T-helper 1 cell (primary cell): Measurements from ENCODE around the gene LSR.

Experiments
- DNase-seq, 5 donors: peaks; one replicate each; pipeline ENCODE4 v3.0.0-alpha.2; 2012 to 2020

LSR gene

DNA sequence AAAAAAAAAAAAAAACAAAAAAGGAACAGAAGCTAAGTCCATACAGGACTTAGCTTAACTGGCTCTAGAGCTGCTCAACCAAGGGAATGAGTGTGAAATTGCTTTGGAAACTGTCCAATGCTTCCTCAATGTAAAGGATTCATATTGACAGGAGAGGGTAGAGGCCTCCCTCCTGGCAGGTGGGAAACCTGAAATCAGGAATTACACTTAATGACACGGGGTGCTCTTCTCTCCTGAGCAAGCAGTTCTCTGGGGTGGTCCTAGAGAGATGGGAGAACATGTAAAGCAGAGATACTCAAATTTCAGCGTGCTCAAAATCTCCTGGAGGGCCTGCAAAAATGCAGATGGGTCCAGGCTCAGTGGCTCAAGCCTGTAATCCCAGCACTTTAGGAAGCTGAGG, 39.5 kb downstream of the LSR start:
- DNase-seq = no peak

- no peak for DNase-seq
Measured at GRCh38 chr19:35288906-35289305, 40.1 kb downstream of the LSR start.

GRCh38 chr19:35290381-35291127, 41.8 kb downstream of the LSR start:
- DNase-seq = no peak

DNA sequence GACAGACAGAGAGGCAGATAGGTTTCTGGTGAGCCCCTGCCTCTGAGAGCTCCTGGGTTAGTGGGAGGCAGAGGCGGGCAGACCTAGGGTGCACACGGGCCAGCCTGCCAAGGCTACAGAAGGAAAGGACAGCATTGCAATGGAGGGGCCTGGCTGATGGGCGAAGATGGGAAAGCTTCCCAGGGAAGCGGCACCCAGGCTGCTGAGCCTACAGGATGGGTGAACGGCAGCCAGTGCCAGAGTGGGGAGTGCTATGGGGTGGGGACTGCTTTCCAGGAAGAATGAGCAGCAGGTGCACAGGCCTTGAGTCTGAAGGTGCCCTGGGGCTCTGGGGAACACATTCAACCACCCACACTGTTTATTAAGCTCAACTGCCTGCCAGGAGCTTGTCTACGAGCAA, 42.5 kb downstream of the LSR start:
- no peak for DNase-seq

DNA sequence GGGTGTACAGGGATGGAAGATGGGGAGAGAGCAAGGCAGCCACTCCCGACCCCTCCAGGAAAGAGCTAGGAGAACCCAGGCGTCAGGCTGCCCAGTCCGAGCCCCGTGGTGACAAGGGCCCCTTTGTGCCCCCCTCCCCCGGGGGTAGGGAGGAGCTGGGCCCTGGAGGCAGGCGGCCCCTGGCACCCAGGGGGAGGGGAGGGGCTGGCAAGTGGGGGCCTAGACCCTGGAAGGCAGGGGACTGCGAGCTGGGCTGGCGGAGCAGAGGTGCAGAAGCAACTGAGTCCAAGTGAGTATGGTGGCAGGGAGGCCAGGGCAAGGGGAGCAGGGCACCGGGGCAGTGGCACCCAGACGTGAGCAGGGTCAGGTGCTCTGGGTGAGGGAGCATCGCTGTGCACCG, 43.1 kb downstream of the LSR start, which contains the start of gene MAG:
Gene MAG (plus strand): TSS at position 246 of the 400 bp plus-strand sequence. CDS start 3,248 bp downstream, outside the sequence.
- DNase-seq = no peak

- no peak for DNase-seq
Measured at GRCh38 chr19:35292421-35293362, 43.9 kb downstream of the LSR start.

GRCh38 chr19:35293363-35293739, 44.5 kb downstream of the LSR start:
- no peak for DNase-seq

GRCh38 chr19:35293808-35294207, 45.0 kb downstream of the LSR start:
- DNase-seq = no peak

- no peak for DNase-seq
Measured at GRCh38 chr19:35294328-35294727, 45.5 kb downstream of the LSR start.

DNA sequence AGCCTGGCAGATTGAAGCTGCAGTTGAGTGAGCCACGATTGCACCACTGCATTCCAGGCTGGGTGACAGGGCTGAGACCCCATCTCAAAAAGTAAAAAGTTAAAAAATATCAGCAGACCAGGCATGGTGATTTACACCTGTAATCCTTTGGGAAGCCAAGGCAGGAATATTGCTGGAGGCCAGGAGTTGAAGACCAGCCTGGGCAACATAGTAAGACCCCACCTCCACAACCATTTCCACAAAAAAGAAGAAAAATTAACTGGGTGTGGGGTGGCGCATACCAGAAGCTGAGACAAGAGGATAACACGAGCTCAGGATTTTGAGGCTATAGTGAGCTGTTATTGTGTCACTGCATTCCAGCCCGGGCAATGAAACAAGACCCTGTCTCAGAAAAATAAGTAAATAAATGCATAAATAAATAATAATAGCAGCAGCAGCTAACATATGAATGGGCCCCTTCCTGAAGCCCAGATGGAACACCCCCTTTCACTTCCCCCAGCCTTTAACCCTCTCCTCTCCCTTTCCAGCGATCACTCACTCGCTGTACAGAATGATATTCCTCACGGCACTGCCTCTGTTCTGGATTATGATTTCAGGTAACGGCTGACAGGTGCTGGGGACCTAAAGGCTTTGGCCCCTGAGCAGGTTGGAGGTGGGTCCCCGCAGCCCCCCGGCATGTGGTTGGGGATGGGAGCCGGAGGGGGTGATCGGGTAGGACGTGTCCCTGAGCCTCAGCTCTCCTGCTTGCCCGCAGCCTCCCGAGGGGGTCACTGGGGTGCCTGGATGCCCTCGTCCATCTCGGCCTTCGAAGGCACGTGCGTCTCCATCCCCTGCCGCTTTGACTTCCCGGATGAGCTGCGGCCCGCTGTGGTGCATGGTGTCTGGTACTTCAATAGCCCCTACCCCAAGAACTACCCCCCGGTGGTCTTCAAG, 46.3 kb downstream of the LSR start:
- DNase-seq = no peak

GRCh38 chr19:35295792-35296462, 47.1 kb downstream of the LSR start:
- DNase-seq = peak in 3 of 5 donors; percentile 20 to 52 (median 24)

GRCh38 chr19:35296644-35297514, 48.1 kb downstream of the LSR start:
- DNase-seq = peak in 1 of 5 donors; percentile 10

GRCh38 chr19:35297515-35297848, 48.7 kb downstream of the LSR start:
- DNase-seq = no peak

DNA sequence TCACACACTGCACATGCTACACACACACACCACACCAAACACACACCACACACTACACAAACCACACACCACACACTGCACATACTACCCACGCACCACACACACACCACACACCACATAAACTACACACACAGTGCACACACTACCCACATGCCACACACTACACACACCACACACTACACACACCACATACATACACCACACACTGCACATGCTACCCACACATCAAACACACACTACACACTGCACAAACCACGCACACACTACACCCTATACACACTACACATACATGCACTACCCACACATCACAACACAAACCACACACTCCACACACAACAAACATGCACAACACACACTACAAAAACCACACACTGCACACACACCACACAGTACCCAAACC, 49.1 kb downstream of the LSR start:
- no peak for DNase-seq

DNA sequence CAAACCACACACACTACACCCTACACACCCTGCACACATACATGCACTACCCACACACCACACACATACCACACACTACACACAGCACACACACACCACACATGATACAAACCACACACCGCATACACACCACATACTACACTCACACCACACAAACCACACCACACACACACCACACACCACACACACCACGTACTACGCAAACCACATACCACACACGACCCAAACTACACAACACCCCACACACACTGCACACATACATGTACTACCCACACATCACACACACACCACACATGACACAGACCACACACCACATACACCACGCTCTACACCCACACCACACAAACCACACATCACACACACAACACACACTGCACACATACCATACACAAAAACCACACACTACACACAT, 49.8 kb downstream of the LSR start:
- DNase-seq = no peak

DNA sequence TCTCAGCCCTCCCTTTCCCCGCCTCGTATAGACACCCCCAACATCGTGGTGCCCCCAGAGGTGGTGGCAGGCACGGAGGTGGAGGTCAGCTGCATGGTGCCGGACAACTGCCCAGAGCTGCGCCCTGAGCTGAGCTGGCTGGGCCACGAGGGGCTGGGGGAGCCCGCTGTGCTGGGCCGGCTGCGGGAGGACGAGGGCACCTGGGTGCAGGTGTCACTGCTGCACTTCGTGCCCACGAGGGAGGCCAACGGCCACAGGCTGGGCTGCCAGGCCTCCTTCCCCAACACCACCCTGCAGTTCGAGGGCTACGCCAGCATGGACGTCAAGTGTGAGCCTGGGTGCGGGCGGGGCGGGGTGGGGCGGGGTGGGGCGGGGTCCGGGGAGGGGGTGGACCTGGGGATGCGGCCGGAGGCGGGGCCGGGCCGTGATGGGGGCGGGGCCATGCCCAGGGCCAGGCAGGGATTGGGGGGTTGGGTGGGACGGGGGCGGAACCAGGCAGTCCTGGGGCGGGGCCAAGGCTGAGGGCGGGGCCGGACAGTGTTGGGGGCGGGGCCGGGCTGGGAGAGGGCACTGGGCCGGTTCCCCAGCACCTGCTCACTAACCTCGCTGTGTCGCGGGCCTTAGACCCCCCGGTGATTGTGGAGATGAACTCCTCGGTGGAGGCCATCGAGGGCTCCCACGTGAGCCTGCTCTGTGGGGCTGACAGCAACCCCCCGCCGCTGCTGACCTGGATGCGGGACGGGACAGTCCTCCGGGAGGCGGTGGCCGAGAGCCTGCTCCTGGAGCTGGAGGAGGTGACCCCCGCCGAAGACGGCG, 50.9 kb downstream of the LSR start:
- DNase-seq = no peak

- DNase-seq = no peak
Measured at GRCh38 chr19:35300339-35300649, 51.5 kb downstream of the LSR start.

- no peak for DNase-seq
Measured at GRCh38 chr19:35301961-35302360, 53.2 kb downstream of the LSR start.

- DNase-seq = no peak
Measured at GRCh38 chr19:35302446-35302845, 53.6 kb downstream of the LSR start.

GRCh38 chr19:35303357-35303915, 54.6 kb downstream of the LSR start:
- DNase-seq = no peak
